Epithelial cell of alveolus of lung (primary cell): ENCODE measurements around the gene IPO4. TPM values are rescaled to one million over a fixed set of nuclear protein-coding genes. Genes with fewer than 3 reads are reported as not detected.

Experiments used
- total RNA-seq: library from RNA; depleted of rRNA; stranded (reverse); fragments of >200 nt; gene quantifications from 2 replicates; pipeline ENCODE4 v1.2.1, GENCODE V29; 2015

IPO4 gene
- total RNA-seq, 1 donor from 2014 or later = 41.4 TPM

DNA sequence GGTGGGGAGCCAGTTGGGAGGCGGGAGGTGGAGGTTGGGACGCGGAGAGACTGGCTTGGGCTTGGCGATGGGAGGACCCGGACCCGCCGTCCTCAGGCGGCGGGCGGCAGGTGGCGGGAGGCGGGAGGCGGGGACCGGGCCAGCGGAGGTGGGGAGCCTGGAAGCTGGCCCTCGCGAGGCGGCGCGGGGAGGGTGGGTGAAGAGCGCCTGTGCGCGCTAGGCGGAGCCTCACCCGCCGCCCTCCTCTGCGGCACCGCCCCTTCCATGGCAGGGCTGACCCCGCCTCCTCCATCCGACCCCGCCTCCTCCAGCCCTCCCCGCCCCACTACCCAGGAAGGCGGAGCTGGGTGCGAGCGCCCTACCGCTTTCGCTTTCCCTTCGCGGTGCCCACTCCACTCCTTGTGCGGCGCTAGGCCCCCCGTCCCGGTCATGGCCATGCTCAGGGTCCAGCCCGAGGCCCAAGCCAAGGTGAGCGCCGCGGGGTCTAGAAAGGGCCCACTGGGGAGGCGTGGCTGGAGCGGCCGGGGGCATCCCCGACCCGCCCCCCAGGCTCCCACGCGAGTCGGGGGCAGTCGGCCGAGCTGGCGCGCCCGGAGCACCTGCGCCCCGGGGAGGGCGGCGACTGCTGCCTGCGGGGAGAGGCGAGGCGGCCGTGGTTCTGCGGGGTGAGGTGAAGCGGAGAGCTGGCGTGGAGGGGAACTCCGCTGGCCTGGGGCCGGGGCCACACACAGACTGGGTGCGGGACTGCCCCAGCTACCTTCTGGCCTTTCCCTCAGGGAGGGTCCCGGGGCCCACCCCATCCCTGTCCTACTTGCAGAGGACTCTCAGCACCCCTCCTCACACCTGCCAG lies 52.6 kb downstream of the IPO4 start, which contains the start of gene PSME1:
TSS of gene PSME1 (plus strand) at position 361 of the 850 bp plus-strand sequence. CDS start at position 430, 69 bp downstream.

DNA sequence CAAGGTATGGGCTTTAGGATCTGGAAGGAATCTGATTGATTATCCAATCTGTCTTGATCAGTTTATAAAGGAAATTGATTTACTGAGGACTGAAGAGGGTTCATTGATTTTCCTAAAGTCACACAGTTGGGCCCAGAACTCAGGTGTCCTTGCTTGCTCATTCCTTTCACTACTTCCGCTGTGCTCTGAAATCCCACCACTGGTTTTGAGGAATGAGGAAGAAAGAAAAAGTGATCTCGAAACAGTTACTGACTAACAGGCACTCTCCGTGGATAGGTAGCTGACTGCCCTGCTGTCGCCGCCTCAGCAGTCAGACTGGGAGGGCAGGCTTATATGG lies 58.3 kb downstream of the IPO4 start, which contains the start of gene FITM1:
TSS of gene FITM1 (plus strand) at position 280 of the 337 bp plus-strand sequence. CDS start 905 bp downstream, outside the sequence.

Other genes starting within 250 kb of the IPO4 start
- gene DHRS4, start 235.0 kb downstream of the IPO4 start, total RNA-seq = 41.5 and 50.0 TPM in 2 replicates
- 10.7 and 14.2 TPM in 2 replicates for gene DHRS4L2, start 199.9 kb downstream of the IPO4 start, total RNA-seq
- gene CARMIL3, start 136.8 kb downstream of the IPO4 start, total RNA-seq = 0.64 TPM in 1 of 2 replicates, not detected in the other
- not detected in 2 replicates for gene CPNE6, start 117.3 kb downstream of the IPO4 start, total RNA-seq
- 19.4 and 71.2 TPM in 2 replicates for gene PCK2, start 94.5 kb downstream of the IPO4 start, total RNA-seq
- gene DCAF11, start 74.0 kb downstream of the IPO4 start, total RNA-seq = 21.0 and 34.9 TPM in 2 replicates
- 1.0 and 3.0 TPM in 2 replicates for gene NRL, start 73.9 kb downstream of the IPO4 start, total RNA-seq
- gene FITM1, start 58.2 kb downstream of the IPO4 start, total RNA-seq = 0.80 TPM in 1 of 2 replicates, not detected in the other
- 145 and 188 TPM in 2 replicates for gene PSME1, start 52.6 kb downstream of the IPO4 start, total RNA-seq
- gene EMC9, start 47.2 kb downstream of the IPO4 start, total RNA-seq = 25.0 and 26.4 TPM in 2 replicates
- gene PSME2, start 42.2 kb downstream of the IPO4 start, total RNA-seq = 28.7 and 159 TPM in 2 replicates
- gene RNF31, start 41.3 kb downstream of the IPO4 start, total RNA-seq = 37.0 and 77.7 TPM in 2 replicates
- gene IRF9, start 27.6 kb downstream of the IPO4 start, total RNA-seq = 44.6 and 54.7 TPM in 2 replicates
- gene REC8, start 16.7 kb downstream of the IPO4 start, total RNA-seq = 2.2 and 28.7 TPM in 2 replicates
- gene TM9SF1, start 6.6 kb upstream of the IPO4 start, total RNA-seq = 67.5 and 79.2 TPM in 2 replicates
- gene TSSK4, start 16.9 kb upstream of the IPO4 start, total RNA-seq = 0.13 TPM in 1 of 2 replicates, not detected in the other
- gene CHMP4A, start 24.7 kb upstream of the IPO4 start, total RNA-seq = 37.2 and 42.5 TPM in 2 replicates
- gene MDP1, start 27.2 kb upstream of the IPO4 start, total RNA-seq = 18.0 and 22.0 TPM in 2 replicates
- 189 and 190 TPM in 2 replicates for gene NEDD8, start 43.6 kb upstream of the IPO4 start, total RNA-seq
- 60.1 and 72.7 TPM in 2 replicates for gene GMPR2, start 44.1 kb upstream of the IPO4 start, total RNA-seq
- 47.3 and 57.3 TPM in 2 replicates for gene TINF2, start 53.8 kb upstream of the IPO4 start, total RNA-seq
- 0.52 and 1.8 TPM in 2 replicates for gene TGM1, start 74.4 kb upstream of the IPO4 start, total RNA-seq
- 19.6 and 28.6 TPM in 2 replicates for gene RABGGTA, start 82.8 kb upstream of the IPO4 start, total RNA-seq
- 17.3 and 21.1 TPM in 2 replicates for gene DHRS1, start 111.0 kb upstream of the IPO4 start, total RNA-seq
- gene NOP9, start 111.0 kb upstream of the IPO4 start, total RNA-seq = 18.2 and 18.6 TPM in 2 replicates
- 0.16 and 1.9 TPM in 2 replicates for gene CIDEB, start 119.2 kb upstream of the IPO4 start, total RNA-seq
- gene LTB4R2, start 121.3 kb upstream of the IPO4 start, total RNA-seq = 1.2 and 2.3 TPM in 2 replicates
- 0.91 and 2.1 TPM in 2 replicates for gene LTB4R, start 122.7 kb upstream of the IPO4 start, total RNA-seq
- 0.39 and 0.88 TPM in 2 replicates for gene ADCY4, start 146.3 kb upstream of the IPO4 start, total RNA-seq
- gene RIPK3, start 151.2 kb upstream of the IPO4 start, total RNA-seq = 0.65 TPM in 1 of 2 replicates, not detected in the other
- gene NFATC4, start 179.4 kb upstream of the IPO4 start, total RNA-seq = 36.1 and 111 TPM in 2 replicates
- gene NYNRIN, start 210.2 kb upstream of the IPO4 start, total RNA-seq = 9.7 and 33.2 TPM in 2 replicates
- gene CBLN3, start 240.9 kb upstream of the IPO4 start, total RNA-seq = 1.6 and 5.3 TPM in 2 replicates
- 33.4 TPM in 2 replicates for gene KHNYN, start 241.1 kb upstream of the IPO4 start, total RNA-seq